Hepatocyte (in vitro differentiated cells): ENCODE measurements around the gene PDE8B. TPM values are rescaled to one million over a fixed set of nuclear protein-coding genes. Genes with fewer than 3 reads are reported as not detected.
A peak's percentile ranks its signal among the peaks of the same experiment; 100 is the strongest.

Source experiments
- DNase-seq: peaks from one replicate; pipeline ENCODE4 v3.0.0-alpha.2; 2016; ENCODE audit warnings: low spot score
- H2AFZ ChIP-seq: fragments of 200-600 bp; sonication (generic); 2 replicates; pipeline ENCODE4 v1.6.0; 2016; ENCODE audit warnings: antibody characterized with exemption, mild to moderate bottlenecking
- H3K27ac ChIP-seq: fragments of 200-600 bp; sonication (generic); 2 replicates; pipeline ENCODE4 v1.5.1; 2016; ENCODE audit warnings: mild to moderate bottlenecking
- H3K27me3 ChIP-seq: fragments of 200-600 bp; sonication (generic); 2 replicates; pipeline ENCODE4 v1.6.1; 2016
- H3K36me3 ChIP-seq: fragments of 200-600 bp; sonication (generic); replicated peaks from 2 replicates; pipeline ENCODE4 v1.5.1; 2016; ENCODE audit warnings: low read depth; ENCODE audit not compliant: insufficient read depth
- H3K4me1 ChIP-seq: fragments of 200-600 bp; sonication (generic); 2 replicates; pipeline ENCODE4 v1.5.1; 2016; ENCODE audit warnings: mild to moderate bottlenecking, moderate library complexity; ENCODE audit not compliant: insufficient read depth
- H3K4me2 ChIP-seq: fragments of 200-600 bp; sonication (generic); 2 replicates; pipeline ENCODE4 v1.6.0; 2016
- H3K4me3 ChIP-seq: fragments of 200-600 bp; sonication (generic); 2 replicates; pipeline ENCODE4 v1.5.1; 2016; ENCODE audit warnings: mild to moderate bottlenecking
- H3K79me2 ChIP-seq: fragments of 200-600 bp; sonication (generic); 2 replicates; pipeline ENCODE4 v1.6.0; 2017; ENCODE audit warnings: mild to moderate bottlenecking
- H3K9me2 ChIP-seq: fragments of 200-600 bp; sonication (generic); replicated peaks from 2 replicates; pipeline ENCODE4 v1.6.0; 2017; ENCODE audit warnings: mild to moderate bottlenecking; ENCODE audit not compliant: insufficient read depth
- H3K9me3 ChIP-seq: fragments of 200-600 bp; sonication (generic); 2 replicates; pipeline ENCODE4 v1.5.1; 2016; ENCODE audit warnings: low read depth, mild to moderate bottlenecking
- H4K20me1 ChIP-seq: fragments of 200-600 bp; sonication (generic); 2 replicates; pipeline ENCODE4 v1.6.0; 2016; ENCODE audit warnings: mild to moderate bottlenecking; ENCODE audit not compliant: insufficient read depth, poor library complexity, severe bottlenecking
- CTCF ChIP-seq: fragments of 200-600 bp; sonication (generic); IDR thresholded peaks from 2 replicates; pipeline ENCODE4 v1.5.1; 2016; ENCODE audit warnings: antibody characterized with exemption, mild to moderate bottlenecking; ENCODE audit not compliant: poor library complexity
- EZH2 ChIP-seq: fragments of 200-600 bp; sonication (generic); IDR thresholded peaks from 2 replicates; pipeline ENCODE4 v1.6.1; 2016; ENCODE audit warnings: antibody characterized with exemption, mild to moderate bottlenecking, borderline replicate concordance
- EZH2phosphoT487 ChIP-seq: fragments of 200-600 bp; sonication (generic); IDR thresholded peaks from one replicate; pipeline ENCODE4 v1.6.1; 2018; ENCODE audit warnings: antibody characterized with exemption, mild to moderate bottlenecking, low read depth, moderate library complexity; ENCODE audit not compliant: unreplicated experiment, severe bottlenecking
- WGBS: methylation state at CpG from one replicate; pipeline ENCODE4 v1.1.6; 2016; ENCODE audit warnings: low lambda C conversion rate; ENCODE audit errors: missing lambda C conversion rate; 5-methylcytosine and 5-hydroxymethylcytosine counted together
- polyA plus RNA-seq: library from polyadenylated mRNA; unstranded; fragments of >200 nt; fragmentation: Nextera tagmentation; extraction: Ambion mirVana; gene quantifications from 2 replicates; pipeline ENCODE4 v1.2.1, GENCODE V29; 2016
- total RNA-seq: library from RNA; depleted of rRNA; stranded (reverse); fragments of >200 nt; gene quantifications from 2 replicates; pipeline ENCODE4 v1.2.3, GENCODE V29; 2014

PDE8B gene
- total and polyA plus RNA-seq, 2 experiments from 2014 or later = 8.3 to 9.2 TPM

- 83% methylated on average over 7 of the region's 7 CpGs for WGBS
Observed at GRCh38 chr5:77355080-77355479, 144.6 kb downstream of the PDE8B start.

GRCh38 chr5:77355751-77356150, 145.3 kb downstream of the PDE8B start:
- H3K27me3 ChIP-seq = no peaks in the 10 kb centered on the region
- peaks cover 8% of the 10 kb centered on the region for H3K4me1 ChIP-seq
- H3K9me2 ChIP-seq = no peaks in the 10 kb centered on the region
- TF ChIP-seq EZH2 = no peak
- no peak for TF ChIP-seq CTCF
- no peak for TF ChIP-seq EZH2phosphoT487
- H3K79me2 ChIP-seq = no peaks in the 10 kb centered on the region
- H2AFZ ChIP-seq = no peak overlapping the region
- no peak for DNase-seq
- H4K20me1 ChIP-seq = no peaks in the 10 kb centered on the region
- H3K4me2 ChIP-seq = no peak overlapping the region
- no peak overlapping the region for H3K4me3 ChIP-seq
- no peak overlapping the region for H3K27ac ChIP-seq
- no peaks in the 10 kb centered on the region for H3K9me3 ChIP-seq
- H3K36me3 ChIP-seq = no peaks in the 10 kb centered on the region

More at GRCh38 chr5:77355080-77355479, 144.6 kb downstream of the PDE8B start:
- Histone ChIP-seq H3K9me3 (no peaks in the 10 kb centered on the region), H3K36me3 (no peaks in the 10 kb centered on the region), H4K20me1 (no peaks in the 10 kb centered on the region), H3K4me3 (no peak overlapping the region), H3K79me2 (no peaks in the 10 kb centered on the region), H2AFZ (no peak overlapping the region), H3K27ac (no peak overlapping the region), H3K4me1 (peaks cover 8% of the 10 kb centered on the region), H3K4me2 (no peak overlapping the region), H3K9me2 (no peaks in the 10 kb centered on the region), H3K27me3 (no peaks in the 10 kb centered on the region)
- TF ChIP-seq EZH2phosphoT487 = no peak
- DNase-seq = no peak

GRCh38 chr5:77356740-77357139, 146.3 kb downstream of the PDE8B start:
- Histone ChIP-seq H2AFZ (no peak overlapping the region), H4K20me1 (no peaks in the 10 kb centered on the region), H3K36me3 (no peaks in the 10 kb centered on the region), H3K4me3 (no peak overlapping the region), H3K27ac (no peak overlapping the region), H3K4me1 (peaks cover 8% of the 10 kb centered on the region), H3K79me2 (no peaks in the 10 kb centered on the region), H3K4me2 (no peak overlapping the region), H3K9me3 (no peaks in the 10 kb centered on the region), H3K9me2 (no peaks in the 10 kb centered on the region), H3K27me3 (no peaks in the 10 kb centered on the region)
- no peak for DNase-seq
- 77% methylated on average over 3 of the region's 3 CpGs for WGBS
- TF ChIP-seq EZH2phosphoT487 (no peak), EZH2 (no peak), CTCF (no peak)

- H3K4me3 ChIP-seq = no peak overlapping the region
- H3K27ac ChIP-seq = no peak overlapping the region
- 52% methylated on average over 10 of the region's 10 CpGs for WGBS
- H3K9me2 ChIP-seq = no peaks in the 10 kb centered on the region
- no peak overlapping the region for H3K4me2 ChIP-seq
- H3K9me3 ChIP-seq = no peaks in the 10 kb centered on the region
- TF ChIP-seq EZH2phosphoT487 (no peak), EZH2 (no peak), CTCF (no peak)
- no peak overlapping the region for H2AFZ ChIP-seq
- no peaks in the 10 kb centered on the region for H4K20me1 ChIP-seq
- H3K4me1 ChIP-seq = peaks cover 8% of the 10 kb centered on the region
- no peaks in the 10 kb centered on the region for H3K79me2 ChIP-seq
- peak; percentile 39 for DNase-seq
- no peaks in the 10 kb centered on the region for H3K27me3 ChIP-seq
- no peaks in the 10 kb centered on the region for H3K36me3 ChIP-seq
Observed at GRCh38 chr5:77358255-77359205, 148.1 kb downstream of the PDE8B start.
